NCI-H82 (cell line): ENCODE results near the gene TMEM163.

Source experiments
- DNase-seq: peaks from one replicate; lab custom pipeline; 2025; lab: John Stamatoyannopoulos, UW

Gene TMEM163

GRCh38 chr2:134455426-134455825 lies 263.4 kb downstream of the TMEM163 start:
- no peak for DNase-seq

DNA sequence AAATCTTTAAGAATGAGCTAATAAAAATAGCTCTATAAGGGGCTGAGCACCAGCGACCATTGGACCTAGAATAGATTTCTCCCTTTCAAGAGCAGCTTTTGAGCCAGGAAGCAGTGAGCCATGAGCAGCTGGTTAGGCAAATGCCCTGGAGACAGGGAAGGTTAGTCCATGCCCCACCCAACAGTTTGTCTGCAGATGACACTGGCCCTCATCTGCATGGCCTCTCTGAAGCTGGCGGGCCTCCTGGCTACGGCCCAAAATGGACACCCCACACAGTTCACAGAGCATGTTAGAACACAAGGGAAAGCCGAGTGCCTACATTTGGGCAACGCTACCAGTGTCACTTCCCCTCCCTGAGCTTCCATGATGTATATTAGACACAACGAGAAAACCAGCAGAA lies 263.9 kb downstream of the TMEM163 start:
- no peak for DNase-seq

DNA sequence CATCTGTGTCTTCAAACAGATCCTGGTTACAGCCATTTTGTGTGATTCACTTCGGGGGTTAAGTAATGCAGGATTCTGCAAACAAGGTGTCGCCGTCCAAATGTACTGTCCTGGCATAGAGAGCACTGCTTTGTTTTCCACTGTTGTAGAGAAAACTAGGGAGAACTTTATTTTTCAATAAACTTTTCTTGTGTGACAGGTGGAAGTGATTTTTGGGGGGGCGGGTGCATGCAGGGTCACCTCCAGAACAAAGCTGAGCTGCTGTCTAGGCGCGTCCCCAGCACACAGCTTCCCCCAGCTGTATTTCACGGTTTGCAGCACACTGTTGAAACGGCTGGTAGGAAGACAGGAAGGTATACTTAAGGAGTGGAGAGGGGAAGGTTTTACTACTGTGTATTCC lies 264.4 kb downstream of the TMEM163 start:
- DNase-seq, result no peak

GRCh38 chr2:134453973-134454372 lies 264.8 kb downstream of the TMEM163 start:
- DNase-seq, result no peak

DNA sequence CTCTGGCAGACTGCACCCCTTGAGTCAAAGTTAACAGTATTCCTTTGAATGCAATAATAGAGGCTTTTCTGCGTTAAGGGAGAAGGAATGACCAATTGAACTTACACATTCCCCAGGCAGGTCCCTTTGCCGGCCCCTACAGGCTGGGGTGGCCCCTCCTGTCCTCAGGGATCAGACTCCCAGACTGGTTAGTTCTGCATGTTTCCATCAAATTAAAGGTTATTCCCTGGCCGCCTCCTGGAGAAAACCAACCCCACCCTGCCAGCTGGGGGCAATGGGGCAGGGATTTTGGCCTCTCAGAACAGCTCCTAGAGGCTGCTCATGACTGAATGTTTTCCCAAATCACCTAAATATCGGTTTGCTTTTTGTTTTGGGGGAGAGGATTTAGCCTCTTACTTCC lies 265.3 kb downstream of the TMEM163 start:
- DNase-seq, result no peak

- no peak for DNase-seq
Observed at GRCh38 chr2:134452042-134452733, 266.6 kb downstream of the TMEM163 start.

- no peak for DNase-seq
Observed at GRCh38 chr2:134451347-134451630, 267.5 kb downstream of the TMEM163 start.

DNA sequence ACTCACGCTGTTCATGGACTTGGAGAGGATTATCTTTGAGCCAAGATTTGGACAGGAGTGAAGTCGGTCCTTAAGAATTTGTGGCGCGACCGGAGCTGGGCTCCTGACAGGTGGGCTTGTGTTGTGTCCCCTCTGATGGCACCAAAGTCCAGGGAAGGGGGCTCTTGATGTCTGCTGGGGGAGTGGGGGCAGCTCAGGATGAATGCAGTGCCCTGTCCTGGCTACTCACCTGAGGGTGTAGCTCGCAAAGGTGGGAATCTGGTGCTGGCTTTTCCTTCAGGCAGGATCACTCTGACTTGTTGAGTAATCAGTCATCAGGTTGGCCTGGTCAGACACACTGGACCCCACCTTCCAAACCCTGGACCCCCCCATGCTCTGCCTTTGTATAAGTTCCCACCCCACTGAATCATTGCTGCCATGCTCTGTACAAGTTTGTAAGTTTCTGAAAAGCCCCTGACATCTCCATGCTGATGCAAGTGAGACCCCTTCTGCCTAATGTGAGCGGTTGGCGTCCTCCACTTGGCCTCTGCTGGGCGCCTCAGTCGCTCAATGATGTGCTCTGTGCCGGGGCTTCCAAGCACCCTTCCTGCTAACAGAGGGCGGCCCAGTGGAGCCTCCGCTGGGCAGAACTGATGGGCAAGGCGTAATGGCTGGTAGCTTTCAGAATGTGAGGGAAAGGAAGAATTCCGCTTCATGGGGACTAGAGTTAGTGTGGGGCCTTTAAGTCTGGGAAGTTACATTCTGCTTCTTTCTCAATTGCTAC lies 268.9 kb downstream of the TMEM163 start:
- DNase-seq, result no peak

- DNase-seq, result no peak
Observed at GRCh38 chr2:134449157-134449556, 269.6 kb downstream of the TMEM163 start.

DNA sequence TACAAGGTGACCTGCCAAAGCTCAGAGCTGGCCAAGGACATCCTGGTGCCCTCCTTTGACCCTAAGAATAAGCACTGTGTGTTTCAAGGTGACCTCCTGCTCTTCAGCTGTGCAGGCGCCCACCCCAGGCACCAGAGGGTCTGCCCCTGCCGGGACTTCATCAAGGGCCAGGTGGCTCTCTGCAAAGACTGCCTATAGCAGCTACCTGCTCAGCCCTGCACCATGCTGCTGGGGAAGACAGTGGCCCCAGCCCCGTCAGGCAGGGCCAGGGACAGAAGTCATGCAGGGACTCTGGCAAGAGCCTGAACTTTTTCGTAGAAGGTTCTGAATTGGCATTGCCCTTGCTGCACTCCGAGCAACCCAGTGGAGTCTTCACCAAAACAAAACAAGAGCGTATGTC lies 270.1 kb downstream of the TMEM163 start:
- no peak for DNase-seq

GRCh38 chr2:134447669-134448068 lies 271.1 kb downstream of the TMEM163 start:
- no peak for DNase-seq

GRCh38 chr2:134446383-134447017 lies 272.3 kb downstream of the TMEM163 start:
- peak; percentile 92 for DNase-seq

GRCh38 chr2:134445985-134446382 lies 272.8 kb downstream of the TMEM163 start:
- peak; percentile 41 for DNase-seq

GRCh38 chr2:134445116-134445515 lies 273.7 kb downstream of the TMEM163 start:
- no peak for DNase-seq

- no peak for DNase-seq
Observed at GRCh38 chr2:134443814-134444480, 274.9 kb downstream of the TMEM163 start.

DNA sequence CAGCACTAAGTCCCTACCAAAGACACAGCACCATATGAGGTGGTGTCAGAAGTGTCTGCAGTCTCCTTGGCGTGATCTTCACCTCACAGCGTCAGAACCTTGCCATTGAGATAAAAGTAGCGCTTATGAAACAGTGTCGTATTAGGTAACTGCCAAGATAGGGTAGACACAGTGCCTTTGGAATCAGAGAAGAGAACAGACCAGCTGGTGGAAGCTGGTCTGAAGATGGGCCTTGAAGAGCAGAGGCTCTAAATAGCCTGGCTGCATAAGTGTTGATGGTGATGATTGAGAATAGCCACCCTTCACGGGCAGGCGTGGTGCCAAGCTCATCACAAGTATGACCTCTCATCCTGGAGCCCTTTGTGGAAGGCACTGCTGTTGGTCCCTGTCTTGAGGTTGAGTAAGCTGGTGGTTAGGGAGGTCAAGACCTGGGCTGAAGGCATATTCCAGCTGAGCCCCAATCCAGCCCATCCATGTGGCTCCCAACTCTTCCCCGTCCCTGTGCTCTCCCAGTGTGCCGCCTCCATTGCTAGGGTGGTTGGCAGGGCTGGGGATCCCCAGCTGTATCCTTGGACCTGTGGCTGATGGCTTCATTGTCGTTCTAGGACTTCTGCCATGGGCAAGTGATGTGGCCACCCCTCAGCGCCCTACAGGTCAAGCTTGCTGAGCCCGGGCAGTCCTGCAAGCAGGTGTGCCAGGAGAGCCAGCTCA lies 277.5 kb downstream of the TMEM163 start:
- no peak for DNase-seq

- no peak for DNase-seq
Observed at GRCh38 chr2:134440336-134440909, 278.4 kb downstream of the TMEM163 start.

DNA sequence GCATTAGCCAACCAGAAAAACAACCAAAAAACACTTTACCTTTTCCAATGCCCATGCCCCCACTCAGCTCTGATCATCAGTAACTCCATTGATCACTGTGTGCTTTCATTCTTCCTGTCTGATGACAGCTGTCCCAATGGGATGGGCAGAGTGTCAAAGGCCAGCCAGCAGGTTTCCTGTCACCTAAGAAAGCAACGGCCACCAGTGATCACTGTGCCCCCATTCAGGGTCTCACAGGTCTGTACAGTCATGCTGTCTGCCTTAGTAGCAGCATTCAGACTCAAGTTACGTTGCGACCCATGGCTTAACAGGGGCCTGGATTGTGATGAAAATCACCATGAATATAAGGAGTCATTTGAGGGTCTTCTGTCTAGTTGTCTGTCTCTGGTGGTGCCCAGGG lies 280.4 kb downstream of the TMEM163 start:
- DNase-seq, result no peak

- DNase-seq, result no peak
Observed at GRCh38 chr2:134436706-134437105, 282.1 kb downstream of the TMEM163 start.

DNA sequence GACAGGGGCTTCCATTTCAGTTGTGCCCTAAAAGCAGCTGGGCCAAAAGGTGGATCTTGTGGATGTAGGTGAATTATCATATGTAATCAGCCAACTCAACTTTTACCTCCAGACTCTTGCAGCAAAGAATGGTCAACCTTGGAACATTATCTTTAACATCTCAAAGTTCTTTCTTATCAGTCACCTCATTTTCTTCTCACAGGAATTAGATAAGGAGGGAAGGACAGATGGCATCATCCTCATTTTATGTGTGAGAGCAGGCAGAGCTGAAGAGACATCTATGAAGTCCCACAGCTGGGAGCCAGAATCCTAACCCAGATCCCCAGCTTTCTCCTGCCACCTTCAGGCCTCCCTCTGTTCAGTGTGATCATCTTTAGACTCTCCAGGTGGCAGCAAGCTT lies 282.9 kb downstream of the TMEM163 start:
- DNase-seq, result no peak

DNA sequence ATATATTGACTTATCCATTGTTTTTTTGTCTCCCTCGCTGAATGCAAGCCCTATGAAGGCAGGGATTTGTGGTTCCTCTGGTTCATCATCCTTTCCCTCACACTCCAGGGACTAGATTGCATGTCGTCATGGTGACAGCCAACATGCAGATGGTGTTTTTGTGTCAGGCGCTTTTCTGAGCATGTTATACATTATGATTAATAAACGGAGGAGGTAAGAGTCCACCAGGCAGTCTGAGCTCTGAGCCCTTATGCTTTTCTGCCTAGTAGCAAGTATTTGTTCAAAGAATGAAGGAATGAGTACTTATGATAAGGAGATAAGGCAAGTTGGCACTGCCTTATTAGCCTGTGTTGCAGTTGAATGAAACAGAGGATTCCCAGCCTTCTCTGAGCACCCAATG lies 283.3 kb downstream of the TMEM163 start:
- DNase-seq, result no peak

- no peak for DNase-seq
Observed at GRCh38 chr2:134433979-134434378, 284.8 kb downstream of the TMEM163 start.
